ENCODE data around the gene FANCI.

Gene FANCI

GRCh38 chr15:89196241-89196640 is 47.5 kb upstream of the FANCI start:
- Histone ChIP-seq H3K4me1 (ENCODE audit: control insufficient read depth, insufficient read depth, low read length) (peaks cover 22% of the 10 kb centered on the region), H3K4me3 (ENCODE audit: low read depth, low read length) (no peak overlapping the region), H3K9me3 (ENCODE audit: control insufficient read depth, insufficient read depth, low read depth, low read length) (no peaks in the 10 kb centered on the region), H3K27ac (ENCODE audit: extremely low read depth, low read depth, low read length) (no peak overlapping the region), H3K36me3 (ENCODE audit: control insufficient read depth in 2 of 2, insufficient read depth in 1 of 2, low read length in 2 of 2) (peaks cover 7 to 30% of the 10 kb centered on the region in 2 experiments)
- ChIA-PET POLR2A (no interaction called here), CTCF (interaction anchor here (0.5 to 7.0 kb wide), 7 partner anchors 11 to 305 kb away, joined by 3 to 64 read pairs (median 3); partner anchors contain the start of gene FANCI)
- peak; percentile 41; the same call in 1 of the 2 replicates for TF ChIP-seq ZNF600 (tag by site-specific recombination; IDR thresholded peaks at IDR 0.05)
- no peak for TF ChIP-seq ZNF555 (tag by site-specific recombination; conservative IDR thresholded peaks at IDR 0.05)

- ChIA-PET POLR2A (interaction anchor here (0.6 to 1.4 kb wide), 3 partner anchors 10 to 378 kb away, joined by 4 read pairs; partner anchors contain the start of gene TICRR), CTCF (interaction anchor here (0.6 to 7.0 kb wide), 9 partner anchors 10 to 306 kb away, joined by 3 to 64 read pairs (median 4); no protein-coding TSS in a partner anchor)
- Histone ChIP-seq H3K9me3 (ENCODE audit: control insufficient read depth, insufficient read depth, low read depth, low read length) (no peaks in the 10 kb centered on the region), H3K36me3 (ENCODE audit: control insufficient read depth in 2 of 2, insufficient read depth in 1 of 2, low read length in 2 of 2) (peaks cover 6 to 26% of the 10 kb centered on the region in 2 experiments), H3K27ac (ENCODE audit: extremely low read depth, low read depth, low read length) (no peak overlapping the region), H3K4me3 (ENCODE audit: low read depth, low read length) (no peak overlapping the region), H3K4me1 (ENCODE audit: control insufficient read depth, insufficient read depth, low read length) (peaks cover 22% of the 10 kb centered on the region)
- TF ChIP-seq PRDM10 (tag by site-specific recombination; IDR thresholded peaks at IDR 0.05) (0 out of 2 replicates have a peak, but pooled peaks have one; percentile 31), PRDM6 (tag by site-specific recombination; IDR thresholded peaks at IDR 0.05) (peak; percentile 67; the same call in 1 of the 2 replicates), GFI1B (tag by site-specific recombination; IDR thresholded peaks at IDR 0.05) (peak; percentile 82), ZNF596 (tag by site-specific recombination; IDR thresholded peaks at IDR 0.05) (no peak), SP3 (tag by site-specific recombination; IDR thresholded peaks at IDR 0.05) (0 out of 2 replicates have a peak, but pooled peaks have one; percentile 11), ZNF629 (tag by site-specific recombination; IDR thresholded peaks at IDR 0.05) (peak; percentile 78), ZNF785 (tag by site-specific recombination; IDR thresholded peaks at IDR 0.05) (no peak), ZNF449 (tag by site-specific recombination; IDR thresholded peaks at IDR 0.05) (no peak), HOXD13 (CRISPR knock-in tag; IDR thresholded peaks at IDR 0.05; ENCODE audit: borderline replicate concordance) (no peak), ZNF391 (tag by site-specific recombination; IDR thresholded peaks at IDR 0.05; ENCODE audit: borderline replicate concordance, low read depth) (no peak), ZBTB48 (tag by site-specific recombination; IDR thresholded peaks at IDR 0.05) (no peak), KLF8 (tag by site-specific recombination; IDR thresholded peaks at IDR 0.05) (0 out of 2 replicates have a peak, but pooled peaks have one; percentile 27), ZIC2 (tag by site-specific recombination; IDR thresholded peaks at IDR 0.05) (no peak), ZNF416 (tag by site-specific recombination; IDR thresholded peaks at IDR 0.05) (no peak), ZNF221 (tag by site-specific recombination; IDR thresholded peaks at IDR 0.05; ENCODE audit: borderline replicate concordance) (no peak), SCRT2 (tag by site-specific recombination; IDR thresholded peaks at IDR 0.05) (peak; percentile 97), ZBTB17 (tag by site-specific recombination; IDR thresholded peaks at IDR 0.05) (no peak; the same call in 1 of the 2 replicates), ZNF561 (tag by site-specific recombination; IDR thresholded peaks at IDR 0.05; ENCODE audit: borderline replicate concordance) (no peak), BCL11B (tag by site-specific recombination; IDR thresholded peaks at IDR 0.05; ENCODE audit: low read depth) (no peak), ZBTB21 (tag by site-specific recombination; IDR thresholded peaks at IDR 0.05) (peak; percentile 54; the same call in 1 of the 2 replicates), ZBTB8A (tag by site-specific recombination; IDR thresholded peaks at IDR 0.05) (no peak), SP7 (tag by site-specific recombination; IDR thresholded peaks at IDR 0.05) (peak; percentile 63), ZBTB7A (tag by site-specific recombination; IDR thresholded peaks at IDR 0.05; ENCODE audit: low read depth) (no peak), ZSCAN4 (tag by site-specific recombination; IDR thresholded peaks at IDR 0.05) (no peak), ZNF580 (tag by site-specific recombination; IDR thresholded peaks at IDR 0.05) (no peak), ZNF521 (tag by site-specific recombination; IDR thresholded peaks at IDR 0.05) (no peak)
These were observed 46.8 kb upstream of the FANCI start for GRCh38 chr15:89196994-89197393.

Measured in HEK293 (cell line).